Ovary (tissue), 9 donors: ENCODE data around the gene B3GNT7. TPM values are rescaled to one million over a fixed set of nuclear protein-coding genes. Genes with fewer than 3 reads are reported as not detected.

Source experiments
- DNase-seq, 5 donors: peaks; one replicate each; pipeline ENCODE4 v3.0.0-alpha.2; 2019 to 2020
- H3K27ac ChIP-seq, 2 donors: fragments of 200-600 bp; one replicate each; pipeline versions ENCODE4 v1.5.1 to v1.8.0; 2019 to 2022
- H3K27me3 ChIP-seq: fragments of 200-600 bp; one replicate; pipeline ENCODE4 v1.8.0; 2022
- H3K36me3 ChIP-seq: fragments of 200-600 bp; sonication (generic); one replicate; pipeline ENCODE4 v1.5.1; 2019
- H3K4me1 ChIP-seq: one replicate; pipeline ENCODE4 v1.8.1; 2013; ENCODE audit warnings: mild to moderate bottlenecking, moderate library complexity; ENCODE audit not compliant: insufficient read depth
- H3K4me3 ChIP-seq: fragments of 200-600 bp; sonication (generic); one replicate; pipeline ENCODE4 v1.5.1; 2017
- H3K9me3 ChIP-seq, 2 donors: fragments of 200-600 bp in 1 of 2; sonication (generic) in 1 of 2; one replicate each; pipeline versions ENCODE4 v1.5.1 to v1.8.1; 2013 to 2019; ENCODE audit warnings: mild to moderate bottlenecking in 1 of 2, moderate library complexity in 1 of 2
- CTCF ChIP-seq, 3 donors: fragments of 450-650 bp in 2 of 3; fragments of 200-600 bp in 1 of 3; IDR thresholded peaks; one replicate each; pipeline versions ENCODE4 v1.5.1 to v1.8.0; 2016 to 2022; ENCODE audit warnings: antibody characterized with exemption in 3 of 3, mild to moderate bottlenecking in 1 of 3
- EP300 ChIP-seq: sonication (generic); formaldehyde crosslinking; IDR thresholded peaks from one replicate; pipeline ENCODE4 v1.6.1; 2017; ENCODE audit warnings: antibody characterized with exemption
- POLR2A ChIP-seq: fragments of 450-650 bp; IDR thresholded peaks from one replicate; pipeline ENCODE4 v1.6.1; 2017; ENCODE audit warnings: antibody characterized with exemption, mild to moderate bottlenecking, moderate library complexity
- WGBS, 3 donors: extraction: QIAGEN DNeasy Blood & Tissue Kit in 1 of 3; methylation state at CpG; one replicate each; pipeline versions ENCODE4 v1.1.5 to v1.1.7; 2013 to 2017; 5-methylcytosine and 5-hydroxymethylcytosine counted together
- intact Hi-C, 4 donors: fragments of 100-400 bp; cut with DNase I; formaldehyde crosslinking; loops; one replicate each; pipeline versions ENCODE4 v1.11.0 to v1.15.1; 2022 to 2023
- microRNA-seq, 3 donors: library from miRNA; unstranded; fragments of <30 nt; microRNA quantifications; one replicate each; pipeline versions ENCODE4 to v1.2.0, GENCODE V29; 2019 to 2020
- polyA plus RNA-seq, 2 donors: library from polyadenylated mRNA; stranded (reverse); fragments of 200-250 nt in 1 of 2; fragments of 350-450 nt in 1 of 2; fragmentation: Illumina TruSeq in 1 of 2; extraction: RNeasy Lipid Tissue Mini Kit (QIAGEN cat#74804) in 1 of 2; gene quantifications; one replicate each; pipeline ENCODE4 v1.2.3, GENCODE V29; 2013 to 2014
- small RNA-seq: library from RNA; depleted of rRNA; stranded (forward); fragments of <200 nt; gene quantifications from one replicate; pipeline ENCODE3, GENCODE V24; 2016
- total RNA-seq, 7 donors: library from RNA; depleted of rRNA in 2 of 7; stranded (reverse); fragments of >200 nt in 2 of 7; fragmentation: NEBNext Ultra II Directional in 3 of 7; extraction: Animal tissue kit (Norgen Biotek cat#: 25700) in 3 of 7; gene quantifications; one replicate each; pipeline versions ENCODE4 v1.1.0 to v1.2.4, GENCODE V29; 2016 to 2023
- donor health status: DM: no; HTN: no; CAD: no; lungs with moderate emphysema.
- donor health status: DM: no; HTN: no; CAD: no.
- donor health status: Bipolar disorder and iron deficiency.
- donor health status: DM: yes; HTN: yes; CAD: no.
- donor health status: DM: no; HTN: no; CAD: no.
- donor health status: DM: yes; HTN: yes; CAD: no.

B3GNT7 gene
- total and polyA plus RNA-seq, 9 donors: 4.8 to 34.0 (median 24.4) TPM

- 87 to 90% (median 89%) methylated on average over 13 of the region's 13 CpGs for WGBS, 3 donors
- TF ChIP-seq CTCF (IDR thresholded peaks at IDR 0.05): no peak
- no peak for TF ChIP-seq EP300
- no peak for TF ChIP-seq POLR2A
- Histone ChIP-seq H3K4me3 (no peak overlapping the region), H3K9me3 (no peaks in the 10 kb centered on the region), H3K36me3 (no peaks in the 10 kb centered on the region), H3K27ac (no peak overlapping the region), H3K4me1 (no peaks in the 10 kb centered on the region), H3K27me3 (no peaks in the 10 kb centered on the region)
- DNase-seq: peak in 1 of 5 donors; percentile 14
- intact Hi-C loops: no loop called here
Observed at GRCh38 chr2:231436957-231437356, 41.4 kb downstream of the B3GNT7 start.

- 85 to 86% (median 85%) methylated on average over 4 of the region's 4 CpGs for WGBS, 3 donors
- DNase-seq: no peak
- intact Hi-C loops: loop anchor here in 1 of 4 donors (5.0 kb wide), 2 partner anchors 222 to 347 kb away; no protein-coding TSS in a partner anchor
Observed at GRCh38 chr2:231449503-231450054, 54.1 kb downstream of the B3GNT7 start.

GRCh38 chr2:231450548-231450989 lies 55.1 kb downstream of the B3GNT7 start:
- H3K36me3 ChIP-seq: no peaks in the 10 kb centered on the region
- whole genome bisulfite sequencing, 3 donors: 84 to 89% (median 88%) methylated on average over 4 of the region's 4 CpGs
- no peaks in the 10 kb centered on the region for H3K9me3 ChIP-seq
- H3K27me3 ChIP-seq: no peaks in the 10 kb centered on the region
- H3K4me1 ChIP-seq: no peaks in the 10 kb centered on the region
- DNase-seq: no peak
- no peak overlapping the region for H3K27ac ChIP-seq
- intact Hi-C loops: loop anchor here in 1 of 4 donors (5.0 kb wide), 2 partner anchors 223 to 348 kb away; no protein-coding TSS in a partner anchor
- H3K4me3 ChIP-seq: no peak overlapping the region
- no peak for TF ChIP-seq CTCF (IDR thresholded peaks at IDR 0.05)
- TF ChIP-seq POLR2A: no peak
- TF ChIP-seq EP300: no peak

More at GRCh38 chr2:231449503-231450054, 54.1 kb downstream of the B3GNT7 start:
- no peaks in the 10 kb centered on the region for H3K9me3 ChIP-seq
- H3K27ac ChIP-seq: no peak overlapping the region
- H3K4me1 ChIP-seq: no peaks in the 10 kb centered on the region
- no peak overlapping the region for H3K4me3 ChIP-seq
- no peaks in the 10 kb centered on the region for H3K36me3 ChIP-seq
- no peaks in the 10 kb centered on the region for H3K27me3 ChIP-seq
- TF ChIP-seq EP300 (no peak), POLR2A (no peak)

Small RNA genes lying within 50 kb of the gene (microRNA-seq; reads per million reads assigned to microRNA genes)
- gene MIR4777: 0 reads per million in 3 donors

Small RNA genes lying within 50 kb of the gene (small RNA-seq; reads per million reads assigned to genes)
- not detected for gene MIR4777

Other genes starting within 250 kb of the B3GNT7 start
- 10 to 100 TPM; 24.8 to 33.5 (median 29.9) TPM for gene ARMC9, start 197.1 kb upstream of the B3GNT7 start, total RNA-seq
- 10 to 100 TPM; 16.7 to 23.9 TPM for gene ARMC9, start 197.1 kb upstream of the B3GNT7 start, polyA plus RNA-seq
- 100 to 1,000 TPM; 111 to 565 (median 509) TPM for gene NCL, start 68.8 kb downstream of the B3GNT7 start, total RNA-seq
- 100 to 1,000 TPM; 266 to 724 TPM for gene NCL, start 68.8 kb downstream of the B3GNT7 start, polyA plus RNA-seq
- under 1 TPM in 3 of 7 donors, not detected in 4; 0.10 to 0.56 (median 0.17) TPM for gene NMUR1, start 134.7 kb downstream of the B3GNT7 start, total RNA-seq
- gene NMUR1, start 134.7 kb downstream of the B3GNT7 start, polyA plus RNA-seq: under 1 TPM; 0.31 to 0.40 TPM
- gene TEX44, start 197.2 kb downstream of the B3GNT7 start, total RNA-seq: not detected
- gene TEX44, start 197.2 kb downstream of the B3GNT7 start, polyA plus RNA-seq: not detected